Endodermal cell (in vitro differentiated cells): ENCODE results near the gene S100G. TPM values are rescaled to one million over a fixed set of nuclear protein-coding genes. Genes with fewer than 3 reads are reported as not detected.

ENCODE experiments used
- DNase-seq: peaks from one replicate; pipeline ENCODE4 v3.0.0-alpha.2; 2017
- H3K27ac ChIP-seq: 2 replicates; pipeline ENCODE4 v1.5.1; 2013; ENCODE audit warnings: mild to moderate bottlenecking, low read depth, low read length, moderate library complexity
- H3K27me3 ChIP-seq: 2 replicates; pipeline ENCODE4 v1.6.1; 2013; ENCODE audit warnings: mild to moderate bottlenecking, low read length, moderate library complexity; ENCODE audit not compliant: insufficient read depth, control insufficient read depth, poor library complexity, severe bottlenecking
- H3K36me3 ChIP-seq: 2 replicates; pipeline ENCODE4 v1.7.0; 2013; ENCODE audit warnings: mild to moderate bottlenecking, low read length, moderate library complexity; ENCODE audit not compliant: control insufficient read depth, insufficient read depth
- H3K4me1 ChIP-seq: one replicate; pipeline ENCODE4 v1.7.0; 2013; ENCODE audit warnings: low read length; ENCODE audit not compliant: control insufficient read depth, insufficient read depth
- H3K4me3 ChIP-seq: 2 replicates; pipeline ENCODE4 v1.5.1; 2013; ENCODE audit warnings: mild to moderate bottlenecking, low read length, moderate library complexity
- H3K9ac ChIP-seq: 2 replicates; pipeline ENCODE4 v1.6.1; 2013; ENCODE audit warnings: mild to moderate bottlenecking, low read length, moderate library complexity; ENCODE audit not compliant: poor library complexity, severe bottlenecking; ENCODE audit errors: extremely low read depth
- H3K9me3 ChIP-seq: 2 replicates; pipeline ENCODE4 v1.6.1; 2013; ENCODE audit warnings: mild to moderate bottlenecking, low read length, moderate library complexity; ENCODE audit not compliant: control insufficient read depth
- H3K27ac Mint-ChIP-seq: 2 replicates; pipeline ENCODE4 v1.8.0; 2020; ENCODE audit warnings: mixed read lengths
- H3K27me3 Mint-ChIP-seq: 2 replicates; pipeline ENCODE4 v1.8.0; 2021; ENCODE audit warnings: mild to moderate bottlenecking, mixed read lengths; ENCODE audit not compliant: insufficient read depth
- H3K36me3 Mint-ChIP-seq: 2 replicates; pipeline ENCODE4 v1.8.0; 2020; ENCODE audit warnings: low read depth, mixed read lengths
- H3K4me1 Mint-ChIP-seq: 2 replicates; pipeline ENCODE4 v1.8.0; 2020; ENCODE audit warnings: mixed read lengths
- H3K4me3 Mint-ChIP-seq: 2 replicates; pipeline ENCODE4 v1.8.0; 2020; ENCODE audit warnings: mild to moderate bottlenecking, moderate library complexity, mixed read lengths
- H3K9me3 Mint-ChIP-seq: 2 replicates; pipeline ENCODE4 v1.8.0; 2020; ENCODE audit warnings: mild to moderate bottlenecking, mixed read lengths
- CTCF ChIP-seq: fragments of 200-600 bp; sonication (generic); conservative IDR thresholded peaks from 2 replicates; pipeline ENCODE4 v1.5.0; 2021; ENCODE audit warnings: antibody characterized with exemption, mild to moderate bottlenecking
- WGBS, 2 experiments: methylation state at CpG; one replicate each; pipeline versions ENCODE4 v1.1.5 to v1.1.7; 2013; ENCODE audit warnings: missing lambda C conversion rate in 2 of 2, mixed read lengths in 1 of 2; ENCODE audit not compliant: insufficient coverage in 1 of 2, insufficient read length in 1 of 2; 5-methylcytosine and 5-hydroxymethylcytosine counted together
- total RNA-seq, 2 donors: library from RNA; stranded (reverse); fragmentation: NEBNext Ultra II Directional in 1 of 2; extraction: Animal tissue kit (Norgen Biotek cat#: 25700) in 1 of 2; gene quantifications; 2 replicates in 1 of 2; 3 replicates in 1 of 2; pipeline ENCODE4 v1.2.1, GENCODE V29; 2021

Gene S100G
- total RNA-seq, 2 donors from 2014 or later: not detected

- no peak for TF ChIP-seq CTCF
- Histone ChIP-seq H3K27ac (no peak overlapping the region), H3K27me3 (no peaks in the 10 kb centered on the region), H3K9ac (no peak overlapping the region), H3K4me1 (no peaks in the 10 kb centered on the region), H3K4me3 (no peak overlapping the region), H3K9me3 (peaks cover 4% of the 10 kb centered on the region), H3K36me3 (peaks cover 5% of the 10 kb centered on the region)
- Mint-ChIP-seq H3K9me3 (no peaks in the 10 kb centered on the region), H3K27me3 (no peaks in the 10 kb centered on the region), H3K4me3 (no peak overlapping the region), H3K36me3 (peaks cover 81% of the 10 kb centered on the region), H3K4me1 (peaks cover 24% of the 10 kb centered on the region), H3K27ac (peak overlapping the region; percentile 44)
- whole genome bisulfite sequencing, 2 experiments: 93 to 100% methylated on average over 1 to 5 of the region's 5 CpGs
- peak; percentile 24 for DNase-seq
Measured at GRCh38 chrX:16643176-16643575, 6.8 kb upstream of the S100G start.

GRCh38 chrX:16646366-16647138 lies 3.4 kb upstream of the S100G start:
- peaks cover 4% of the 10 kb centered on the region for H3K9me3 ChIP-seq
- Mint-ChIP-seq H3K4me3 (no peak overlapping the region), H3K4me1 (peaks cover 24% of the 10 kb centered on the region), H3K27ac (no peak overlapping the region), H3K36me3 (peaks cover 76% of the 10 kb centered on the region), H3K27me3 (no peaks in the 10 kb centered on the region), H3K9me3 (no peaks in the 10 kb centered on the region)
- H3K9ac ChIP-seq: no peak overlapping the region
- no peak overlapping the region for H3K4me3 ChIP-seq
- DNase-seq: no peak
- no peaks in the 10 kb centered on the region for H3K4me1 ChIP-seq
- peaks cover 5% of the 10 kb centered on the region for H3K36me3 ChIP-seq
- H3K27ac ChIP-seq: no peak overlapping the region
- H3K27me3 ChIP-seq: no peaks in the 10 kb centered on the region
- WGBS, 2 experiments: 100% methylated on average over 2 to 3 of the region's 4 CpGs
- no peak for TF ChIP-seq CTCF

GRCh38 chrX:16651391-16652024 lies 1.6 kb downstream of the S100G start:
- Histone ChIP-seq H3K4me1 (no peaks in the 10 kb centered on the region), H3K9me3 (no peaks in the 10 kb centered on the region), H3K9ac (no peak overlapping the region), H3K27ac (no peak overlapping the region), H3K4me3 (no peak overlapping the region), H3K36me3 (peaks cover under 1% of the 10 kb centered on the region), H3K27me3 (no peaks in the 10 kb centered on the region)
- no peak for DNase-seq
- no peak for TF ChIP-seq CTCF
- H3K4me1 Mint-ChIP-seq: peaks cover 13% of the 10 kb centered on the region
- no peak overlapping the region for H3K4me3 Mint-ChIP-seq
- WGBS, 2 experiments: 95 to 100% methylated on average over 2 to 4 of the region's 4 CpGs
- H3K9me3 Mint-ChIP-seq: no peaks in the 10 kb centered on the region
- H3K36me3 Mint-ChIP-seq: peaks cover 66% of the 10 kb centered on the region
- no peak overlapping the region for H3K27ac Mint-ChIP-seq
- no peaks in the 10 kb centered on the region for H3K27me3 Mint-ChIP-seq
